Small intestine (tissue), 7 donors: ENCODE data around the gene NCAPG2. TPM values are rescaled to one million over a fixed set of nuclear protein-coding genes. Genes with fewer than 3 reads are reported as not detected.

ENCODE experiments used
- DNase-seq, 2 donors: peaks; one replicate each; pipeline versions ENCODE4 v3.0.0 to v3.0.0-alpha.2; 2013
- FAIRE-seq: peaks from 2 replicates; lab custom pipeline; 2012; peaks lifted over from hg19 to GRCh38; lab: Jason Lieb, UNC
- H3K27ac ChIP-seq, 3 donors: one replicate each; pipeline ENCODE4 v1.5.1; 2013; ENCODE audit warnings: low read length in 2 of 3, mild to moderate bottlenecking in 2 of 3, control low read depth in 1 of 3, inconsistent platforms in 1 of 3, low read depth in 1 of 3, moderate library complexity in 1 of 3
- H3K27me3 ChIP-seq, 3 donors: one replicate each; pipeline ENCODE4 v1.6.1; 2013; ENCODE audit warnings: low read length in 3 of 3, inconsistent platforms in 1 of 3; ENCODE audit not compliant: control insufficient read depth in 3 of 3, insufficient read depth in 3 of 3
- H3K36me3 ChIP-seq, 3 donors: one replicate each; pipeline ENCODE4 v1.6.1; 2013; ENCODE audit warnings: low read length in 3 of 3, inconsistent platforms in 1 of 3, low read depth in 1 of 3, mild to moderate bottlenecking in 1 of 3, moderate library complexity in 1 of 3; ENCODE audit not compliant: control insufficient read depth in 3 of 3, insufficient read depth in 2 of 3
- H3K4me1 ChIP-seq, 3 donors: one replicate each; pipeline ENCODE4 v1.6.1; 2013; ENCODE audit warnings: low read length in 2 of 3, inconsistent platforms in 1 of 3, low read depth in 1 of 3, mild to moderate bottlenecking in 1 of 3, moderate library complexity in 1 of 3; ENCODE audit not compliant: control insufficient read depth in 3 of 3, insufficient read depth in 2 of 3
- H3K4me3 ChIP-seq, 3 donors: one replicate each; pipeline ENCODE4 v1.5.1; 2013; ENCODE audit warnings: low read length in 3 of 3, control low read depth in 1 of 3, inconsistent platforms in 1 of 3, low read depth in 1 of 3, mild to moderate bottlenecking in 1 of 3, moderate library complexity in 1 of 3
- H3K9me3 ChIP-seq, 2 donors: one replicate each; pipeline ENCODE4 v1.6.1; 2013; ENCODE audit warnings: low read depth in 1 of 2, low read length in 1 of 2; ENCODE audit not compliant: control insufficient read depth in 2 of 2, insufficient read depth in 1 of 2
- WGBS, 3 donors: extraction: QIAGEN DNeasy Blood & Tissue Kit; methylation state at CpG; one replicate each; pipeline ENCODE4 v1.1.7; 2013; 5-methylcytosine and 5-hydroxymethylcytosine counted together
- polyA plus RNA-seq, 4 donors: library from polyadenylated mRNA; stranded (reverse) in 3 of 4; unstranded in 1 of 4; fragments of 200-250 nt in 3 of 4; fragments of 120-200 nt in 1 of 4; gene quantifications; one replicate each; pipeline versions ENCODE4 v1.2.1 to v1.2.3, GENCODE V29; 2013
- donor health status: healthy with polysubstance abuse.
- donor health status: control.
- donor health status: control.
- donor health status: Bipolar disorder and iron deficiency.
- donor health status: healthy.

The NCAPG2 gene
- polyA plus RNA-seq, 4 donors, result 0.81 to 11.2 (median 5.9) TPM

GRCh38 chr7:158620418-158620817 lies 84.2 kb downstream of the NCAPG2 start:
- FAIRE-seq, result no peak
- 98 to 99% (median 98%) methylated on average over 5 of the region's 5 CpGs for WGBS, 3 donors

GRCh38 chr7:158618745-158619140 lies 85.9 kb downstream of the NCAPG2 start:
- Histone ChIP-seq H3K4me3 (no peak overlapping the region), H3K27ac (no peak overlapping the region), H3K27me3 (no peaks in the 10 kb centered on the region), H3K4me1 (no peaks in the 10 kb centered on the region), H3K36me3 (peaks cover 0 to 3% (median 0%) of the 10 kb centered on the region in 3 donors), H3K9me3 (no peaks in the 10 kb centered on the region)
- no peak for DNase-seq
- FAIRE-seq, result no peak
- 96 to 99% (median 96%) methylated on average over 4 of the region's 4 CpGs for WGBS, 3 donors

More at GRCh38 chr7:158620418-158620817, 84.2 kb downstream of the NCAPG2 start:
- Histone ChIP-seq H3K36me3 (no peaks in the 10 kb centered on the region), H3K4me3 (no peak overlapping the region), H3K4me1 (no peaks in the 10 kb centered on the region), H3K9me3 (no peaks in the 10 kb centered on the region), H3K27ac (no peak overlapping the region), H3K27me3 (no peaks in the 10 kb centered on the region)
- no peak for DNase-seq

GRCh38 chr7:158617737-158618128 lies 86.9 kb downstream of the NCAPG2 start:
- no peak overlapping the region for H3K27ac ChIP-seq
- WGBS, 3 donors, result 85 to 94% (median 92%) methylated on average over 3 of the region's 3 CpGs
- no peaks in the 10 kb centered on the region for H3K4me1 ChIP-seq
- no peaks in the 10 kb centered on the region for H3K27me3 ChIP-seq
- H3K4me3 ChIP-seq, result no peak overlapping the region
- DNase-seq, result no peak
- H3K36me3 ChIP-seq, result peaks cover 0 to 3% (median 0%) of the 10 kb centered on the region in 3 donors
- H3K9me3 ChIP-seq, result no peaks in the 10 kb centered on the region
- FAIRE-seq, result no peak

- FAIRE-seq, result no peak
Measured at GRCh38 chr7:158616050-158616449, 88.6 kb downstream of the NCAPG2 start.

GRCh38 chr7:158614700-158615099 lies 89.9 kb downstream of the NCAPG2 start:
- Histone ChIP-seq H3K4me1 (no peaks in the 10 kb centered on the region), H3K9me3 (no peaks in the 10 kb centered on the region), H3K27me3 (no peaks in the 10 kb centered on the region), H3K36me3 (peaks cover 0 to 5% (median 0%) of the 10 kb centered on the region in 3 donors), H3K4me3 (no peak overlapping the region), H3K27ac (no peak overlapping the region)
- no peak for DNase-seq
- no peak for FAIRE-seq
- WGBS, 3 donors, result 74 to 85% (median 76%) methylated on average over 1 of the region's 1 CpG

More at GRCh38 chr7:158616050-158616449, 88.6 kb downstream of the NCAPG2 start:
- Histone ChIP-seq H3K4me1 (no peaks in the 10 kb centered on the region), H3K4me3 (no peak overlapping the region), H3K9me3 (no peaks in the 10 kb centered on the region), H3K27ac (no peak overlapping the region), H3K27me3 (no peaks in the 10 kb centered on the region), H3K36me3 (peaks cover 0 to 5% (median 0%) of the 10 kb centered on the region in 3 donors)
- WGBS, 3 donors, result 83 to 91% (median 88%) methylated on average over 2 of the region's 2 CpGs
- DNase-seq, result no peak

GRCh38 chr7:158613481-158613880 lies 91.1 kb downstream of the NCAPG2 start:
- FAIRE-seq, result no peak
- WGBS, 3 donors, result 88 to 93% (median 93%) methylated on average over 2 of the region's 2 CpGs

GRCh38 chr7:158612546-158612945 lies 92.1 kb downstream of the NCAPG2 start:
- DNase-seq, result no peak
- Histone ChIP-seq H3K36me3 (peaks cover 0 to 5% (median 0%) of the 10 kb centered on the region in 3 donors), H3K9me3 (no peaks in the 10 kb centered on the region), H3K27me3 (no peaks in the 10 kb centered on the region), H3K27ac (no peak overlapping the region), H3K4me1 (no peaks in the 10 kb centered on the region), H3K4me3 (no peak overlapping the region)
- WGBS, 3 donors, result 90 to 95% (median 93%) methylated on average over 4 of the region's 4 CpGs
- no peak for FAIRE-seq

More at GRCh38 chr7:158613481-158613880, 91.1 kb downstream of the NCAPG2 start:
- H3K27me3 ChIP-seq, result no peaks in the 10 kb centered on the region
- H3K4me1 ChIP-seq, result no peaks in the 10 kb centered on the region
- no peaks in the 10 kb centered on the region for H3K9me3 ChIP-seq
- no peak overlapping the region for H3K4me3 ChIP-seq
- no peak overlapping the region for H3K27ac ChIP-seq
- peaks cover 0 to 5% (median 0%) of the 10 kb centered on the region in 3 donors for H3K36me3 ChIP-seq
- no peak for DNase-seq

- FAIRE-seq, result no peak
- 69 to 89% (median 85%) methylated on average over 8 of the region's 8 CpGs for whole genome bisulfite sequencing, 3 donors
- H3K27me3 ChIP-seq, result no peaks in the 10 kb centered on the region
- no peaks in the 10 kb centered on the region for H3K4me1 ChIP-seq
- H3K36me3 ChIP-seq, result peaks cover 0 to 5% (median 0%) of the 10 kb centered on the region in 3 donors
- no peak overlapping the region for H3K4me3 ChIP-seq
- no peaks in the 10 kb centered on the region for H3K9me3 ChIP-seq
- no peak overlapping the region for H3K27ac ChIP-seq
- no peak for DNase-seq
Measured at GRCh38 chr7:158611541-158611940, 93.1 kb downstream of the NCAPG2 start.
